Kidney epithelial cell (primary cell): ENCODE results near the gene RALY. TPM values are rescaled to one million over a fixed set of nuclear protein-coding genes. Genes with fewer than 3 reads are reported as not detected.

Source experiments
- DNase-seq: peaks from one replicate; pipeline ENCODE4 v3.0.0-alpha.2; 2010; ENCODE audit warnings: low read depth
- H3K27me3 ChIP-seq: 2 replicates; pipeline ENCODE4 v1.6.0; 2011; ENCODE audit warnings: low read length; ENCODE audit not compliant: control insufficient read depth, insufficient read depth
- H3K36me3 ChIP-seq: 2 replicates; pipeline ENCODE4 v1.5.1; 2011; ENCODE audit warnings: low read length; ENCODE audit not compliant: control insufficient read depth, insufficient read depth
- H3K4me3 ChIP-seq: 2 replicates; pipeline ENCODE4 v1.5.1; 2011; ENCODE audit warnings: low read depth, mild to moderate bottlenecking, control low read depth, low read length
- CTCF ChIP-seq: IDR thresholded peaks from 2 replicates; pipeline ENCODE4 v1.5.1; 2011; ENCODE audit warnings: mild to moderate bottlenecking, moderate library complexity, low read length, control low read depth, inconsistent platforms; ENCODE audit not compliant: insufficient read depth, poor library complexity, severe bottlenecking
- total RNA-seq: library from RNA; depleted of rRNA; stranded (reverse); fragments of >200 nt; gene quantifications from 2 replicates; pipeline ENCODE4 v1.2.3, GENCODE V29; 2015

RALY gene
- total RNA-seq, 1 donor from 2014 or later = 138 TPM

- DNase-seq = no peak
- Histone ChIP-seq H3K36me3 (no peaks in the 10 kb centered on the region), H3K27me3 (no peaks in the 10 kb centered on the region), H3K4me3 (no peak overlapping the region)
- no peak for TF ChIP-seq CTCF
Measured at GRCh38 chr20:34010405-34010931, 16.8 kb downstream of the RALY start.

- no peak for TF ChIP-seq CTCF
- Histone ChIP-seq H3K27me3 (no peaks in the 10 kb centered on the region), H3K36me3 (no peaks in the 10 kb centered on the region), H3K4me3 (no peak overlapping the region)
- DNase-seq = no peak
Measured at GRCh38 chr20:34011275-34011674, 17.6 kb downstream of the RALY start.

- Histone ChIP-seq H3K36me3 (no peaks in the 10 kb centered on the region), H3K4me3 (no peak overlapping the region), H3K27me3 (no peaks in the 10 kb centered on the region)
- DNase-seq = no peak
- no peak for TF ChIP-seq CTCF
Measured at GRCh38 chr20:34012330-34012729, 18.6 kb downstream of the RALY start.

- no peak overlapping the region for H3K4me3 ChIP-seq
- DNase-seq = no peak
- TF ChIP-seq CTCF = no peak
- no peaks in the 10 kb centered on the region for H3K27me3 ChIP-seq
- no peaks in the 10 kb centered on the region for H3K36me3 ChIP-seq
Measured at GRCh38 chr20:34012735-34013134, 19.0 kb downstream of the RALY start.

- H3K27me3 ChIP-seq = no peaks in the 10 kb centered on the region
- DNase-seq = no peak
- no peak overlapping the region for H3K4me3 ChIP-seq
- H3K36me3 ChIP-seq = no peaks in the 10 kb centered on the region
- no peak for TF ChIP-seq CTCF
Measured at GRCh38 chr20:34013554-34013953, 19.8 kb downstream of the RALY start.

- Histone ChIP-seq H3K36me3 (no peaks in the 10 kb centered on the region), H3K27me3 (no peaks in the 10 kb centered on the region), H3K4me3 (no peak overlapping the region)
- no peak for TF ChIP-seq CTCF
- no peak for DNase-seq
Measured at GRCh38 chr20:34014878-34015277, 21.2 kb downstream of the RALY start.
